ENCODE measurements around the gene RPS6KA5.

- TF ChIP-seq, protein P1, sequence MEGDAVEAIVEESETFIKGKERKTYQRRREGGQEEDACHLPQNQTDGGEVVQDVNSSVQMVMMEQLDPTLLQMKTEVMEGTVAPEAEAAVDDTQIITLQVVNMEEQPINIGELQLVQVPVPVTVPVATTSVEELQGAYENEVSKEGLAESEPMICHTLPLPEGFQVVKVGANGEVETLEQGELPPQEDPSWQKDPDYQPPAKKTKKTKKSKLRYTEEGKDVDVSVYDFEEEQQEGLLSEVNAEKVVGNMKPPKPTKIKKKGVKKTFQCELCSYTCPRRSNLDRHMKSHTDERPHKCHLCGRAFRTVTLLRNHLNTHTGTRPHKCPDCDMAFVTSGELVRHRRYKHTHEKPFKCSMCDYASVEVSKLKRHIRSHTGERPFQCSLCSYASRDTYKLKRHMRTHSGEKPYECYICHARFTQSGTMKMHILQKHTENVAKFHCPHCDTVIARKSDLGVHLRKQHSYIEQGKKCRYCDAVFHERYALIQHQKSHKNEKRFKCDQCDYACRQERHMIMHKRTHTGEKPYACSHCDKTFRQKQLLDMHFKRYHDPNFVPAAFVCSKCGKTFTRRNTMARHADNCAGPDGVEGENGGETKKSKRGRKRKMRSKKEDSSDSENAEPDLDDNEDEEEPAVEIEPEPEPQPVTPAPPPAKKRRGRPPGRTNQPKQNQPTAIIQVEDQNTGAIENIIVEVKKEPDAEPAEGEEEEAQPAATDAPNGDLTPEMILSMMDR (IDR thresholded peaks at IDR 0.05 in 8 of 11, conservative IDR thresholded peaks at IDR 0.05 in 3 of 11) = no peak
- no peak for TF ChIP-seq POLR2A (IDR thresholded peaks at IDR 0.05)
Observed at GRCh38 chr14:90943367-90943766, 117.1 kb downstream of the RPS6KA5 start.
